HepG2 (cell line): ENCODE results near the gene FANCG. TPM values are rescaled to one million over a fixed set of nuclear protein-coding genes. Genes with fewer than 3 reads are reported as not detected.

Experiments used
- BCL6 ChIP-seq: IDR thresholded peaks from 2 replicates; pipeline ENCODE4 v1.6.1; 2016; ENCODE audit warnings: missing genetic modification reagents, missing compliant biosample characterization
- CAMTA2 ChIP-seq: sonication (generic); formaldehyde crosslinking; IDR thresholded peaks from 2 replicates; pipeline ENCODE4 v1.4.0; 2020; ENCODE audit warnings: mild to moderate bottlenecking, missing genetic modification reagents, borderline replicate concordance
- EP300 ChIP-seq, 3 experiments: sonication (generic) in 1 of 3; formaldehyde crosslinking in 1 of 3; IDR thresholded peaks; 2 replicates each; pipeline versions ENCODE4 v1.5.1 to v1.6.1; 2011 to 2020; ENCODE audit warnings: low read depth in 2 of 3, low read length in 2 of 3, borderline replicate concordance in 1 of 3, improper control_type of control experiment in 1 of 3, mild to moderate bottlenecking in 1 of 3, missing genetic modification reagents in 1 of 3, moderate library complexity in 1 of 3
- HDAC6 ChIP-seq: fragments of 200-600 bp; sonication (generic); IDR thresholded peaks from 2 replicates; pipeline ENCODE4 v1.7.0; 2017; ENCODE audit warnings: mild to moderate bottlenecking, antibody characterized with exemption, low read length, low read depth
- HOXD1 ChIP-seq: sonication (generic); formaldehyde crosslinking; IDR thresholded peaks from 2 replicates; pipeline ENCODE4 v1.5.0; 2020; ENCODE audit warnings: missing genetic modification reagents
- ISX ChIP-seq: sonication (generic); formaldehyde crosslinking; conservative IDR thresholded peaks from 2 replicates; pipeline ENCODE4 v1.5.0; 2020; ENCODE audit warnings: missing genetic modification reagents
- JARID2 ChIP-seq: sonication (generic); formaldehyde crosslinking; IDR thresholded peaks from 2 replicates; pipeline ENCODE4 v1.8.1; 2023; ENCODE audit warnings: missing genetic modification reagents, inconsistent platforms; ENCODE audit not compliant: insufficient replicate concordance
- MAFG ChIP-seq: sonication (generic); formaldehyde crosslinking; IDR thresholded peaks from 2 replicates; pipeline ENCODE4 v1.5.1; 2020; ENCODE audit warnings: mild to moderate bottlenecking, missing genetic modification reagents
- MBNL3 ChIP-seq: fragments of 250-450 bp; sonication (Bioruptor Pico); conservative IDR thresholded peaks from 2 replicates; pipeline ENCODE4 v1.8.0; 2022; ENCODE audit warnings: mild to moderate bottlenecking, inconsistent platforms
- NR1H2 ChIP-seq: sonication (generic); formaldehyde crosslinking; IDR thresholded peaks from 2 replicates; pipeline ENCODE4 v1.8.1; 2022; ENCODE audit warnings: low read depth, missing genetic modification reagents, borderline replicate concordance
- PITX1 ChIP-seq: sonication (generic); formaldehyde crosslinking; IDR thresholded peaks from 2 replicates; pipeline ENCODE4 v1.5.1; 2020; ENCODE audit warnings: mild to moderate bottlenecking, missing genetic modification reagents
- TOE1 ChIP-seq: sonication (generic); formaldehyde crosslinking; IDR thresholded peaks from 2 replicates; pipeline ENCODE4 v1.4.0; 2020; ENCODE audit warnings: mild to moderate bottlenecking, missing genetic modification reagents
- TOPORS ChIP-seq: sonication (generic); formaldehyde crosslinking; IDR thresholded peaks from 2 replicates; pipeline ENCODE4 v1.8.0; 2023; ENCODE audit warnings: mild to moderate bottlenecking, missing genetic modification reagents
- ZNF382 ChIP-seq: sonication (generic); formaldehyde crosslinking; IDR thresholded peaks from 2 replicates; pipeline ENCODE4 v1.5.0; 2020; ENCODE audit warnings: missing genetic modification reagents, mild to moderate bottlenecking, borderline replicate concordance
- ZNF451 ChIP-seq: sonication (generic); formaldehyde crosslinking; IDR thresholded peaks from 2 replicates; pipeline ENCODE4 v1.5.0; 2020; ENCODE audit warnings: mild to moderate bottlenecking, missing genetic modification reagents
- ZNF562 ChIP-seq: sonication (generic); formaldehyde crosslinking; IDR thresholded peaks from 2 replicates; pipeline ENCODE4 v1.8.0; 2022; ENCODE audit warnings: missing genetic modification reagents, borderline replicate concordance
- ZNF598 ChIP-seq: sonication (generic); formaldehyde crosslinking; IDR thresholded peaks from 2 replicates; pipeline ENCODE4 v1.5.1; 2020; ENCODE audit warnings: mild to moderate bottlenecking, missing genetic modification reagents, borderline replicate concordance
- ZNF746 ChIP-seq: sonication (generic); formaldehyde crosslinking; IDR thresholded peaks from 2 replicates; pipeline ENCODE4 v1.8.0; 2022; ENCODE audit warnings: mild to moderate bottlenecking, missing genetic modification reagents
- ZNF747 ChIP-seq: sonication (generic); formaldehyde crosslinking; IDR thresholded peaks from 2 replicates; pipeline ENCODE4 v1.8.1; 2023; ENCODE audit warnings: missing genetic modification reagents, mild to moderate bottlenecking, borderline replicate concordance
- ZNF761 ChIP-seq: sonication (generic); formaldehyde crosslinking; conservative IDR thresholded peaks from 2 replicates; pipeline ENCODE4 v1.4.0; 2020; ENCODE audit warnings: mild to moderate bottlenecking, missing genetic modification reagents
- ZNF772 ChIP-seq: sonication (generic); formaldehyde crosslinking; IDR thresholded peaks from 2 replicates; pipeline ENCODE4 v1.5.0; 2020; ENCODE audit warnings: mild to moderate bottlenecking, missing genetic modification reagents
- ZSCAN30 ChIP-seq: sonication (generic); formaldehyde crosslinking; IDR thresholded peaks from 2 replicates; pipeline ENCODE4 v1.5.0; 2020; ENCODE audit warnings: mild to moderate bottlenecking, missing genetic modification reagents
- ZZZ3 ChIP-seq: sonication (generic); formaldehyde crosslinking; IDR thresholded peaks from 2 replicates; pipeline ENCODE4 v1.4.0; 2020; ENCODE audit warnings: missing genetic modification reagents, mild to moderate bottlenecking, borderline replicate concordance
- polyA plus RNA-seq, 8 experiments: library from polyadenylated mRNA; depleted of rRNA in 3 of 8; stranded (reverse) in 7 of 8; unstranded in 1 of 8; fragments of >200 nt; fragmentation: Illumina TruSeq in 4 of 8; extraction: Trizol in 4 of 8; gene quantifications; 2 replicates each; pipeline versions ENCODE4 v1.2.1 to v1.2.3, GENCODE V29; 2011 to 2016; ENCODE audit warnings: low read depth in 4 of 8, missing spikeins in 1 of 8, mixed read lengths in 1 of 8; ENCODE audit not compliant: insufficient read depth in 1 of 8
- total RNA-seq, 5 experiments: library from RNA; depleted of rRNA; stranded (reverse); fragments of >200 nt; fragmentation: Illumina TruSeq; extraction: Trizol; gene quantifications; 2 replicates each; pipeline ENCODE4 v1.2.3, GENCODE V29; 2016; ENCODE audit warnings: low read depth in 1 of 5
- TF ChIP-seq, protein P1 (sequence below): sonication (generic); formaldehyde crosslinking; IDR thresholded peaks from 2 replicates; pipeline ENCODE4 v1.8.0; 2022; ENCODE audit warnings: mild to moderate bottlenecking, missing genetic modification reagents, moderate library complexity
- TF ChIP-seq, protein P2 (sequence below): sonication (generic); formaldehyde crosslinking; IDR thresholded peaks from 2 replicates; pipeline ENCODE4 v1.4.0; 2020; ENCODE audit warnings: missing genetic modification reagents
- TF ChIP-seq, protein P3 (sequence below): sonication (generic); formaldehyde crosslinking; IDR thresholded peaks from 2 replicates; pipeline ENCODE4 v1.4.0; 2020; ENCODE audit warnings: mild to moderate bottlenecking, missing genetic modification reagents, borderline replicate concordance
- TF ChIP-seq, protein P4 (sequence below): sonication (generic); formaldehyde crosslinking; IDR thresholded peaks from 2 replicates; pipeline ENCODE4 v1.4.0; 2020; ENCODE audit warnings: mild to moderate bottlenecking, missing genetic modification reagents
- TF ChIP-seq, protein P5 (sequence below): sonication (generic); formaldehyde crosslinking; IDR thresholded peaks from 2 replicates; pipeline ENCODE4 v1.5.1; 2020; ENCODE audit warnings: missing genetic modification reagents, mild to moderate bottlenecking, borderline replicate concordance

Gene FANCG
- total and polyA plus RNA-seq, 2 of the 13 experiments (the other 11 are each of a cell fraction or from before 2014, with no cell fraction given) = 14.4 to 45.1 TPM

DNA sequence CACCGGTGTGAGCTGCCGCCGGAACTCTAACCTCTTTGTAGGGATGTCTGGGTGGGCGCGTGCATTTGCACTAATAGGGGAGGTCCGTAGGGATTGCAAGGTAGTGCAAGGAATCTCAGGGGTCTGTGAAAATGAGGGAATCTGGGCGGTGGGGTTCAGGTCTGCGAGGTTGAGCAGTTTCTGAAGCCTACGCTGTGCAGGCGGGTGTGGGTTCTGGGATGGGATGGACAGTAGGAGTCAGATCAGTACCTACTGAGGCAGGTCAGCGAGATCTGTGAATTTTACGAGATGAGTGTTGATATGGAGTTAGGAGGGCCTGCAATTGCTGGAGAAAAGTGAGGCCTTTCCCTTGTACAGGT is 36.8 kb upstream of the FANCG start (continued):
- TF ChIP-seq, protein P1, sequence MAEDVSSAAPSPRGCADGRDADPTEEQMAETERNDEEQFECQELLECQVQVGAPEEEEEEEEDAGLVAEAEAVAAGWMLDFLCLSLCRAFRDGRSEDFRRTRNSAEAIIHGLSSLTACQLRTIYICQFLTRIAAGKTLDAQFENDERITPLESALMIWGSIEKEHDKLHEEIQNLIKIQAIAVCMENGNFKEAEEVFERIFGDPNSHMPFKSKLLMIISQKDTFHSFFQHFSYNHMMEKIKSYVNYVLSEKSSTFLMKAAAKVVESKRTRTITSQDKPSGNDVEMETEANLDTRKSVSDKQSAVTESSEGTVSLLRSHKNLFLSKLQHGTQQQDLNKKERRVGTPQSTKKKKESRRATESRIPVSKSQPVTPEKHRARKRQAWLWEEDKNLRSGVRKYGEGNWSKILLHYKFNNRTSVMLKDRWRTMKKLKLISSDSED = no peak
- TF ChIP-seq NR1H2 (no peak), CAMTA2 (CRISPR knock-in tag) (no peak), ZNF382 (CRISPR knock-in tag) (no peak), ISX (CRISPR knock-in tag) (no peak), PITX1 (CRISPR knock-in tag) (no peak), ZSCAN30 (CRISPR knock-in tag) (no peak), ZNF451 (CRISPR knock-in tag) (no peak), TOPORS (CRISPR knock-in tag) (no peak), TOE1 (CRISPR knock-in tag) (no peak), ZNF598 (peak; percentile 48; the same call in 1 of the 2 replicates), MAFG (CRISPR knock-in tag) (no peak), HDAC6 (no peak), JARID2 (CRISPR knock-in tag) (no peak), BCL6 (CRISPR knock-in tag) (no peak), ZNF562 (CRISPR knock-in tag) (no peak), ZZZ3 (CRISPR knock-in tag) (no peak), EP300 (IDR thresholded peaks at IDR 0.05; ENCODE audit: low read depth in 2 of 2, low read length in 2 of 2) (no peak), EP300 (CRISPR knock-in tag; IDR thresholded peaks at IDR 0.05; ENCODE audit: borderline replicate concordance) (no peak; the same call in 1 of the 2 replicates), HOXD1 (CRISPR knock-in tag) (no peak), MBNL3 (CRISPR knock-in tag) (no peak), ZNF747 (CRISPR knock-in tag) (no peak), ZNF746 (CRISPR knock-in tag) (no peak), ZNF761 (CRISPR knock-in tag) (0 out of 2 replicates have a peak, but pooled peaks have one; percentile 52), ZNF772 (CRISPR knock-in tag) (0 out of 2 replicates have a peak, but pooled peaks have one; percentile 12)
- TF ChIP-seq, protein P2, sequence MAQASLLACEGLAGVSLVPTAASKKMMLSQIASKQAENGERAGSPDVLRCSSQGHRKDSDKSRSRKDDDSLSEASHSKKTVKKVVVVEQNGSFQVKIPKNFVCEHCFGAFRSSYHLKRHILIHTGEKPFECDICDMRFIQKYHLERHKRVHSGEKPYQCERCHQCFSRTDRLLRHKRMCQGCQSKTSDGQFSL (CRISPR knock-in tag) = no peak
- TF ChIP-seq, protein P3, sequence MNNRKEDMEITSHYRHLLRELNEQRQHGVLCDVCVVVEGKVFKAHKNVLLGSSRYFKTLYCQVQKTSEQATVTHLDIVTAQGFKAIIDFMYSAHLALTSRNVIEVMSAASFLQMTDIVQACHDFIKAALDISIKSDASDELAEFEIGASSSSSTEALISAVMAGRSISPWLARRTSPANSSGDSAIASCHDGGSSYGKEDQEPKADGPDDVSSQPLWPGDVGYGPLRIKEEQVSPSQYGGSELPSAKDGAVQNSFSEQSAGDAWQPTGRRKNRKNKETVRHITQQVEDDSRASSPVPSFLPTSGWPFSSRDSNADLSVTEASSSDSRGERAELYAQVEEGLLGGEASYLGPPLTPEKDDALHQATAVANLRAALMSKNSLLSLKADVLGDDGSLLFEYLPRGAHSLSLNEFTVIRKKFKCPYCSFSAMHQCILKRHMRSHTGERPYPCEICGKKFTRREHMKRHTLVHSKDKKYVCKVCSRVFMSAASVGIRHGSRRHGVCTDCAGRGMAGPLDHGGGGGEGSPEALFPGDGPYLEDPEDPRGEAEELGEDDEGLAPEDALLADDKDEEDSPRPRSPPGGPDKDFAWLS (CRISPR knock-in tag) = peak; percentile 59; the same call in 1 of the 2 replicates
- TF ChIP-seq, protein P4, sequence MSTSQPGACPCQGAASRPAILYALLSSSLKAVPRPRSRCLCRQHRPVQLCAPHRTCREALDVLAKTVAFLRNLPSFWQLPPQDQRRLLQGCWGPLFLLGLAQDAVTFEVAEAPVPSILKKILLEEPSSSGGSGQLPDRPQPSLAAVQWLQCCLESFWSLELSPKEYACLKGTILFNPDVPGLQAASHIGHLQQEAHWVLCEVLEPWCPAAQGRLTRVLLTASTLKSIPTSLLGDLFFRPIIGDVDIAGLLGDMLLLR (CRISPR knock-in tag) = no peak
- TF ChIP-seq, protein P5, sequence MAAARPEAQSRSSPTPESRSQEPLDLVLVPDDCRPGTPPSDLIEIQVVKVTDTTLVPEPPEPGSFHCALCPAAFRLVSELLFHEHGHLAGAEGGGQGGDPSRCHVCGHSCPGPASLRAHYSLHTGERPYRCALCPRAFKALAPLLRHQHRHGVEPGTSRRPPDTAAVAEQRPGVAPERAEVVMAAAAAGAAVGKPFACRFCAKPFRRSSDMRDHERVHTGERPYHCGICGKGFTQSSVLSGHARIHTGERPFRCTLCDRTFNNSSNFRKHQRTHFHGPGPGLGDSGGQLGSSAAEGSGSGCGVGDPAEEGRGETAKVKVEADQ (CRISPR knock-in tag) = no peak
